Esophagus squamous epithelium (tissue), 5 donors: ENCODE measurements around the gene CBFA2T2. TPM values are rescaled to one million over a fixed set of nuclear protein-coding genes. Genes with fewer than 3 reads are reported as not detected.
"Not testable (repeated sequence)": the region's sequence is repeated elsewhere in the genome, so short reads cannot be mapped to it uniquely, and the experiment has no call there.

Experiments used
- DNase-seq: peaks from one replicate; lab custom pipeline; 2025; lab: John Stamatoyannopoulos, UW
- H3K27ac ChIP-seq, 4 donors: fragments of 200-600 bp; sonication (generic); one replicate each; pipeline ENCODE4 v1.5.1; 2016 to 2019; ENCODE audit warnings: mild to moderate bottlenecking in 1 of 4
- H3K27me3 ChIP-seq, 4 donors: fragments of 200-600 bp; sonication (generic); 1 replicate in 3 of 4; 2 replicates in 1 of 4; pipeline versions ENCODE4 v1.5.1 to v1.6.0; 2017 to 2021; ENCODE audit warnings: antibody characterized with exemption in 1 of 4
- H3K36me3 ChIP-seq, 3 donors: fragments of 200-600 bp; sonication (generic); one replicate each; pipeline ENCODE4 v1.5.1; 2016 to 2019
- H3K4me1 ChIP-seq, 3 donors: fragments of 200-600 bp; sonication (generic); one replicate each; pipeline ENCODE4 v1.5.1; 2017 to 2019
- H3K4me3 ChIP-seq, 4 donors: fragments of 200-600 bp; sonication (generic); 1 replicate in 3 of 4; 2 replicates in 1 of 4; pipeline ENCODE4 v1.5.1; 2016 to 2019; ENCODE audit warnings: mild to moderate bottlenecking in 2 of 4, moderate library complexity in 1 of 4
- H3K9me3 ChIP-seq, 3 donors: fragments of 200-600 bp; sonication (generic); one replicate each; pipeline ENCODE4 v1.5.1; 2016 to 2019
- POLR2A ChIP-seq, 4 donors: fragments of 450-650 bp; IDR thresholded peaks; one replicate each; pipeline ENCODE4 v1.6.1; 2017; ENCODE audit warnings: antibody characterized with exemption in 4 of 4, mild to moderate bottlenecking in 4 of 4, moderate library complexity in 3 of 4
- WGBS, 2 donors: methylation state at CpG; one replicate each; pipeline ENCODE4 v1.1.5; 2018; 5-methylcytosine and 5-hydroxymethylcytosine counted together
- intact Hi-C: fragments of 100-400 bp; cut with DNase I; formaldehyde crosslinking; loops from one replicate; pipeline ENCODE4 v1.15.0; 2022
- total RNA-seq, 4 donors: library from RNA; depleted of rRNA; stranded (reverse); fragments of >200 nt; gene quantifications; one replicate each; pipeline ENCODE4 v1.1.0, GENCODE V29; 2016
- TF ChIP-seq, protein P1 (sequence below), 6 experiments: fragments of 450-650 bp in 4 of 6; fragments of 200-600 bp in 2 of 6; sonication (generic) in 2 of 6; IDR thresholded peaks; one replicate each; pipeline ENCODE4 v1.5.1; 2016 to 2019; ENCODE audit warnings: antibody characterized with exemption in 6 of 6, mild to moderate bottlenecking in 4 of 6, moderate library complexity in 4 of 6
- donor health status: DM: yes; HTN: yes; CAD: no.

The CBFA2T2 gene
- total RNA-seq, 4 donors from 2014 or later: 10.5 to 15.6 (median 10.8) TPM

DNA sequence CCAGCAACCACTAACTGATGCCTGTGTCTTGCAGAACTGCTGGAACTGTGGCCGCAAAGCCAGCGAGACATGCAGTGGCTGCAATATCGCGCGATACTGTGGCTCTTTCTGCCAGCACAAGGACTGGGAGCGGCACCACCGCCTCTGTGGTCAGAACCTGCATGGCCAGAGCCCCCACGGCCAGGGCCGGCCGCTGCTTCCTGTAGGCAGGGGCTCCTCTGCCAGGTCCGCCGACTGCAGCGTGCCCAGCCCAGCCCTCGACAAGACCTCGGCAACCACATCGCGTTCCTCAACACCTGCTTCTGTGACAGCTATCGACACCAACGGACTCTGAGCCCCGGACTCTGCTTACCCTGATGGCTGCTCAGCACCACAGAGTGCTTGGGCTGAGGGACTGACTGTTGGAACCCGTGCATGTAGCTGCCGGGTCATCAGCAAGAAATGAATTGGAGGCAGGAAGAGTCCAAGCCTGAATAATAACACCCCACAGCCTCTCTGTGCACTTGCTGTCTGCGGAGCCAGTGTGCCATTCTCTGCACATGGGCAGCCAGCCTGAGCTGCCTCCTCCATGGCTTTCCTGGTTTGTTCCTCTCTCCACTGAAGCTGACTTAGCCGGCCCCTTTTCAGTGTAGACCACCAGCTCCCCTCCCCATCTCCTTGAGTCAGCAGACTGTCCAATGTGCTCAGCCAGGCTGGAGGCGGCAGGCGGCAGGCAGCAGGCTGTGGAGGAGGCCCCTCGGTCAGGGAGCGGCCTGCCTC, 154.6 kb downstream of the CBFA2T2 start:
- 94 to 95% methylated on average over 7 to 20 of the region's 28 CpGs for WGBS, 2 donors
- Histone ChIP-seq H3K9me3 (no peaks in the 10 kb centered on the region), H3K4me1 (peaks cover 18 to 36% (median 27%) of the 10 kb centered on the region in 3 donors), H3K27ac (no peak overlapping the region), H3K4me3 (no peak overlapping the region), H3K27me3 (no peaks in the 10 kb centered on the region), H3K36me3 (peaks cover 7 to 70% (median 27%) of the 10 kb centered on the region in 3 donors)
- intact Hi-C loops: no loop called here
- DNase-seq: no peak
- TF ChIP-seq POLR2A (IDR thresholded peaks at IDR 0.05): no peak
- TF ChIP-seq, protein P1, sequence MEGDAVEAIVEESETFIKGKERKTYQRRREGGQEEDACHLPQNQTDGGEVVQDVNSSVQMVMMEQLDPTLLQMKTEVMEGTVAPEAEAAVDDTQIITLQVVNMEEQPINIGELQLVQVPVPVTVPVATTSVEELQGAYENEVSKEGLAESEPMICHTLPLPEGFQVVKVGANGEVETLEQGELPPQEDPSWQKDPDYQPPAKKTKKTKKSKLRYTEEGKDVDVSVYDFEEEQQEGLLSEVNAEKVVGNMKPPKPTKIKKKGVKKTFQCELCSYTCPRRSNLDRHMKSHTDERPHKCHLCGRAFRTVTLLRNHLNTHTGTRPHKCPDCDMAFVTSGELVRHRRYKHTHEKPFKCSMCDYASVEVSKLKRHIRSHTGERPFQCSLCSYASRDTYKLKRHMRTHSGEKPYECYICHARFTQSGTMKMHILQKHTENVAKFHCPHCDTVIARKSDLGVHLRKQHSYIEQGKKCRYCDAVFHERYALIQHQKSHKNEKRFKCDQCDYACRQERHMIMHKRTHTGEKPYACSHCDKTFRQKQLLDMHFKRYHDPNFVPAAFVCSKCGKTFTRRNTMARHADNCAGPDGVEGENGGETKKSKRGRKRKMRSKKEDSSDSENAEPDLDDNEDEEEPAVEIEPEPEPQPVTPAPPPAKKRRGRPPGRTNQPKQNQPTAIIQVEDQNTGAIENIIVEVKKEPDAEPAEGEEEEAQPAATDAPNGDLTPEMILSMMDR (IDR thresholded peaks at IDR 0.05): no peak

DNA sequence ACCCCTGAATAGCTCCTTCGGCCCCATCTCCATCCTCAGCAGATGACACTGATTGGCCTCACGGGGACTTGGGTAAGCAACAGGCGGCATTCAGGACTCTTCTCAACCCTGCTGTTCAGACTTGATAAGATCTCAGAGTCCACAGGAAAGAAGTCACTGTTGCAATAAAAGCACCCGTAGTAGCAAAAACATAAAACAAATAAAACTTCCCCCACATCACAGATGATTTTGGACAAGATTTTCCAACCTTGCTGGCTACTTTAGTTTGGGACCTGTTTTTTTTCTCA, 155.1 kb downstream of the CBFA2T2 start:
- TF ChIP-seq, protein P1 (IDR thresholded peaks at IDR 0.05): no peak
- TF ChIP-seq POLR2A (IDR thresholded peaks at IDR 0.05): no peak
- no peak for DNase-seq
- intact Hi-C loops: no loop called here
- 33 to 82% methylated on average over 1 to 2 of the region's 4 CpGs for WGBS, 2 donors
- Histone ChIP-seq H3K27ac (no peak overlapping the region), H3K9me3 (no peaks in the 10 kb centered on the region), H3K4me1 (peaks cover 20 to 41% (median 32%) of the 10 kb centered on the region in 3 donors), H3K4me3 (no peak overlapping the region), H3K36me3 (peaks cover 7 to 64% (median 26%) of the 10 kb centered on the region in 3 donors), H3K27me3 (no peaks in the 10 kb centered on the region)

DNA sequence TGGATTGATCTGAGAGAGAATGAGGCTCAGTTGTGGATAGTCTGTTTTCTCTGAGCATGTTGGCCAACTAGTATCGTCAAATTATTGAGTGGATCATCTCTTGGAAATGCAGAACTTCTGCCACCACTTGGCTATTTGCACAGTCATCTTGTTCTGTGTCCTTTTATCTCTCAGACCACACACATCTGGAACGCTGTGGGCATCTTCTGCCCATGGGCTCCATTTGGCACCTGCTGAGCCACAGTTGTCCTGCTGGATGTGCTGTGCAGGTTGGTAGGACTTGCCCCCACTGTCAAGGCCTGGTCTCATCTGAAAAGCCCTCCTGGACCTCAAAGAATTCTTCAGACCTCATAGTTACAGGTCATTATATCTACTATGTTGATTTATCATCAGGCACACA, 155.5 kb downstream of the CBFA2T2 start:
- 81 to 88% methylated on average over 2 of the region's 2 CpGs for WGBS, 2 donors
- Histone ChIP-seq H3K4me1 (peaks cover 20 to 45% (median 36%) of the 10 kb centered on the region in 3 donors), H3K4me3 (no peak overlapping the region), H3K27me3 (no peaks in the 10 kb centered on the region), H3K9me3 (no peaks in the 10 kb centered on the region), H3K36me3 (peaks cover 4 to 61% (median 22%) of the 10 kb centered on the region in 3 donors), H3K27ac (no peak overlapping the region)
- intact Hi-C loops: no loop called here
- no peak for DNase-seq
- TF ChIP-seq, protein P1 (IDR thresholded peaks at IDR 0.05): no peak
- no peak for TF ChIP-seq POLR2A (IDR thresholded peaks at IDR 0.05)

DNA sequence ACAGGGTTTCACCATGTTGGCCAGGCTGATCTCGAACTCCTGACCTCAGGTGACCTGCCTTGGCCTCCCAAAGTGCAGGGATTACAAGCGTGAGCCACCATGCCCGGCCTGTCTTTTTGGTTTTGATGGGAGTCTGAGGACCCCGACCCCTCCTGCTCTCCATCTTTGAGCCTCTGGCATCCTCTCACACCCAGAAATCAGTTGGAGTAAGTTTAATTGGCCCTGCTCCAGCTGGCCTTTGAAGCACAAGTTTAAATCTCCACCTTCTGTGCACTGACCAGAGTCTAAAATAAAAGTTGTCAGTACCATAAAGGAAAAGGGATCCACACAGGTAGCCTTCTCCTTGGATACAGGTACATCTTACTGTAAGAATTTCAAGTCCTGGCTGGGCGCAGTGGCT, 156.3 kb downstream of the CBFA2T2 start:
- H3K27ac ChIP-seq: no peak overlapping the region
- peaks cover 20 to 53% (median 40%) of the 10 kb centered on the region in 3 donors for H3K4me1 ChIP-seq
- H3K36me3 ChIP-seq: peaks cover 0 to 53% (median 16%) of the 10 kb centered on the region in 3 donors
- DNase-seq: no peak
- no peak for TF ChIP-seq POLR2A (IDR thresholded peaks at IDR 0.05)
- TF ChIP-seq, protein P1 (IDR thresholded peaks at IDR 0.05): no peak
- no peak overlapping the region for H3K4me3 ChIP-seq
- no peaks in the 10 kb centered on the region for H3K9me3 ChIP-seq
- 87 to 94% methylated on average over 4 to 5 of the region's 5 CpGs for WGBS, 2 donors
- intact Hi-C loops: no loop called here
- H3K27me3 ChIP-seq: no peaks in the 10 kb centered on the region

DNA sequence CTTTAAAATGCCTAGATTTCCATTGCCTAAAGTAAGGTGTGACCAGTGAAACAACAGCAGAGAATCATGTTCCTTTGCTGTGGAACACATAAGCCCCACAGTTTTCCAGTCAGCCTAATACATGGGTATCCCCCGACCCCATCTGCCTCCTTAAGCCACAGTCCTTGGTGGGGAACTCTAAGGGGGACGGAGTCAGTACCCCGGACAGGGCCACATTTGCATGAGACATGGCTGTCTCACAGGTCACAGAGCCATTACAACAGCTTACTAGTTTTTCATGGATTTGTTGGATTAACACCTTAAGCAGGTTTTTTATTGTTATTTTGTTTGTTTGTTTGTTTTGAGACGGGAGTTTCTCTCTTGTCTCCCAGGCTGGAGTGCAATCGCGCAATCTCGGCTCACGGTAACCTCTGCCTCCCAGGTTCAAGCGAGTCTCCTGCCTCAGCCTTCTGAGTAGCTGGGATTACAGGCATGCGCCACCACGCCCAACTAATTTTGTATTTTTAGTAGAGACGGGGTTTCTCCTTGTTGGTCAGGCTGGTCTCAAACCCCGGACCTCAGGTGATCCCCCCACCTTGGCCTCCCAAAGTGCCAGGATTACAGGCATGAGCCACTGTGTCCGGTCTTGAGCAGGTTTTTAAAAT, 157.2 kb downstream of the CBFA2T2 start:
- peaks cover 20 to 61% (median 47%) of the 10 kb centered on the region in 3 donors for H3K4me1 ChIP-seq
- peaks cover 0 to 44% (median 16%) of the 10 kb centered on the region in 3 donors for H3K36me3 ChIP-seq
- H3K9me3 ChIP-seq, intact Hi-C loops, DNase-seq, H3K27me3 ChIP-seq: not testable (repeated sequence)
- H3K4me3 ChIP-seq: peak overlapping the region in 2 of 4 donors; percentile 19 to 40
- peak overlapping the region; percentile 70 to 89 (median 80) for H3K27ac ChIP-seq
- WGBS, 2 donors: 52% methylated on average over 11 to 13 of the region's 14 CpGs
